ENCODE data around the gene FAM171A1.

DNA sequence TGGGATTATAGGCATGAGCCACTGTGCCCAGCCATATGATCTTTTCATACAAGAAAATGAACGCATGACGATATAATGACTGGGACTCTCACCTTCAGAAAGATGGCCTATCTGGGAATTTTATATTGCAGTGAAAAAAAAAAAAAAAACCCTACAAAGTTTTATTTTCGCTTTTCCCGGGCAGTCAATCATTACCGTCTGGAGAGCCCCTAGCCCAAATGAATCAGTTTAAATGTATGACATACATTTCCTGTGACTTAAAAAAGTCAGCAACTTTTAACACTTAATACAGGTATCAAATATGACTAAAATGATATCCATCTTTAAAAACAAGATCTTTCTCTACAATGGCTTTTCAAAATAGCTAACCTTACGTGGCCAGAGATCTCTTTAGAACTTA lies 154.4 kb downstream of the FAM171A1 start:
- TF ChIP-seq, protein P1, sequence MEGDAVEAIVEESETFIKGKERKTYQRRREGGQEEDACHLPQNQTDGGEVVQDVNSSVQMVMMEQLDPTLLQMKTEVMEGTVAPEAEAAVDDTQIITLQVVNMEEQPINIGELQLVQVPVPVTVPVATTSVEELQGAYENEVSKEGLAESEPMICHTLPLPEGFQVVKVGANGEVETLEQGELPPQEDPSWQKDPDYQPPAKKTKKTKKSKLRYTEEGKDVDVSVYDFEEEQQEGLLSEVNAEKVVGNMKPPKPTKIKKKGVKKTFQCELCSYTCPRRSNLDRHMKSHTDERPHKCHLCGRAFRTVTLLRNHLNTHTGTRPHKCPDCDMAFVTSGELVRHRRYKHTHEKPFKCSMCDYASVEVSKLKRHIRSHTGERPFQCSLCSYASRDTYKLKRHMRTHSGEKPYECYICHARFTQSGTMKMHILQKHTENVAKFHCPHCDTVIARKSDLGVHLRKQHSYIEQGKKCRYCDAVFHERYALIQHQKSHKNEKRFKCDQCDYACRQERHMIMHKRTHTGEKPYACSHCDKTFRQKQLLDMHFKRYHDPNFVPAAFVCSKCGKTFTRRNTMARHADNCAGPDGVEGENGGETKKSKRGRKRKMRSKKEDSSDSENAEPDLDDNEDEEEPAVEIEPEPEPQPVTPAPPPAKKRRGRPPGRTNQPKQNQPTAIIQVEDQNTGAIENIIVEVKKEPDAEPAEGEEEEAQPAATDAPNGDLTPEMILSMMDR (IDR thresholded peaks at IDR 0.05) = no peak
- TF ChIP-seq POLR2A (IDR thresholded peaks at IDR 0.05) = no peak

Data from prostate gland (tissue), 2 donors.